Fibroblast of villous mesenchyme (primary cell): ENCODE data around the gene GLI1. TPM values are rescaled to one million over a fixed set of nuclear protein-coding genes. Genes with fewer than 3 reads are reported as not detected.

Source experiments
- DNase-seq: peaks from one replicate; pipeline ENCODE4 v3.0.0-alpha.2; 2010; ENCODE audit warnings: low read depth
- H3K4me3 ChIP-seq: 2 replicates; pipeline ENCODE4 v1.5.1; 2011; ENCODE audit warnings: low read depth, mild to moderate bottlenecking, low read length
- total RNA-seq: library from RNA; depleted of rRNA; stranded (reverse); fragments of >200 nt; gene quantifications from 2 replicates; pipeline ENCODE4 v1.2.3, GENCODE V29; 2012
- TF ChIP-seq, protein P1 (sequence below): IDR thresholded peaks from 2 replicates; pipeline ENCODE4 v1.5.1; 2012; ENCODE audit warnings: low read depth, mild to moderate bottlenecking, low read length; ENCODE audit not compliant: insufficient read depth

The GLI1 gene
- total RNA-seq, 1 donor: 0.86 TPM

DNA sequence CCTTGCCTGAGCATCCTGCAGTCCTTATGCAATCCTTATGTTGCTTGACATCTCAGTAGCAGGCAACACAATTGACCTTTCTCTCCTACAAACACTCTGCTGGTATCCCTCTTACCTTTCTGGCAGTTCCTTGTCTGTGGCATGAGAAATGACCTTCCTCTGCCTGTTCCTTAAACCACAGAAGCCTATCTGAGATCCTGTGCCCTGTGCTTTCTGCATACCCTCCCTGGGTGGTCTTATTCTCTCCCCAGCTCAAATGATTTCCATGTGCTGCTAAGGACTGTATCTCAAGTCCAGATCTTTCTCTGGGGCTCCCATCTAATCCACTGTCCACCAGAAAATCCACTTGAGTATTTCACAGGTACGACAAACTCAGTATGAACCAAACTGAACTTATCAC is 22.1 kb downstream of the GLI1 start:
- TF ChIP-seq, protein P1, sequence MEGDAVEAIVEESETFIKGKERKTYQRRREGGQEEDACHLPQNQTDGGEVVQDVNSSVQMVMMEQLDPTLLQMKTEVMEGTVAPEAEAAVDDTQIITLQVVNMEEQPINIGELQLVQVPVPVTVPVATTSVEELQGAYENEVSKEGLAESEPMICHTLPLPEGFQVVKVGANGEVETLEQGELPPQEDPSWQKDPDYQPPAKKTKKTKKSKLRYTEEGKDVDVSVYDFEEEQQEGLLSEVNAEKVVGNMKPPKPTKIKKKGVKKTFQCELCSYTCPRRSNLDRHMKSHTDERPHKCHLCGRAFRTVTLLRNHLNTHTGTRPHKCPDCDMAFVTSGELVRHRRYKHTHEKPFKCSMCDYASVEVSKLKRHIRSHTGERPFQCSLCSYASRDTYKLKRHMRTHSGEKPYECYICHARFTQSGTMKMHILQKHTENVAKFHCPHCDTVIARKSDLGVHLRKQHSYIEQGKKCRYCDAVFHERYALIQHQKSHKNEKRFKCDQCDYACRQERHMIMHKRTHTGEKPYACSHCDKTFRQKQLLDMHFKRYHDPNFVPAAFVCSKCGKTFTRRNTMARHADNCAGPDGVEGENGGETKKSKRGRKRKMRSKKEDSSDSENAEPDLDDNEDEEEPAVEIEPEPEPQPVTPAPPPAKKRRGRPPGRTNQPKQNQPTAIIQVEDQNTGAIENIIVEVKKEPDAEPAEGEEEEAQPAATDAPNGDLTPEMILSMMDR: no peak
- no peak for DNase-seq
- H3K4me3 ChIP-seq: no peak overlapping the region

DNA sequence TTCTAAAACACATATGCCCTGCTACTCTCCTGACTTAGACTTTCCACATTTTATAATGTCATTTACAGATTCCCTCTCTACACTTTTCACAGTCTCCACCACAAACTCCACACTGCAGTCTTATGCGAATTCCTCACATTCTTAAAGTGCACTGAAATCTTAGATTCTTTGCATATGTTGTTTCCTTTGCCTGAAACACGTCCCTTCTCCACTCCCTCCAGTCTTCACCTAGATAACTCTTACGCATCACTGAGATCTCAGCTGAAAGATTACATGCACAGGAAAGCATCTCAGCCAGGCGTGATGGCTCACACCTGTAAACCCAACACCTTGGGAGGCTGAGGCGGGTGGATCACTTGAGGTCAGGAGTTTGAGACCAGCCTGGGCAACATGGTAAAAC is 23.9 kb downstream of the GLI1 start:
- no peak overlapping the region for H3K4me3 ChIP-seq
- TF ChIP-seq, protein P1: no peak
- DNase-seq: peak; percentile 36

DNA sequence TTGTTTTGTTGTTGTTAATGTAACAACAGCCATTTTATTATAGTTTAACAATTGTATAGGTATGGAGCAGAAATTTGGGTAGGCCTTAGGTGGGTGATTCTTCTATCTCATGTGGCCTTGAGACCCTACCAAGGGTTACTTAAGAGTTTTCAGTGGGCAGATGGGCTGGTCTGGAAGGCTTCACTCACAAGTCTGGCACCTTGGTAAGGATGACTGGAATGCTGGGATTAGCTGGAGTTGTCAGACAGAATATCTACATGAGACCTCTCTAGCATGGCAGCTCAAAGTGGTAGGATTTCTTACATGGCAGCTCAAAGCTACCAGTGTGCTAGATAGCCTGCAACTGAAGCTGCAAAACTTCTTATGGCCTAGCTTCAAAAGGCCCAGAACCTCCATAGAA is 26.1 kb downstream of the GLI1 start:
- DNase-seq: no peak
- H3K4me3 ChIP-seq: no peak overlapping the region
- TF ChIP-seq, protein P1: no peak

- peak overlapping the region; percentile 96 for H3K4me3 ChIP-seq
- DNase-seq: no peak
- TF ChIP-seq, protein P1: no peak
Measured at GRCh38 chr12:57487055-57487596, 27.5 kb downstream of the GLI1 start.

DNA sequence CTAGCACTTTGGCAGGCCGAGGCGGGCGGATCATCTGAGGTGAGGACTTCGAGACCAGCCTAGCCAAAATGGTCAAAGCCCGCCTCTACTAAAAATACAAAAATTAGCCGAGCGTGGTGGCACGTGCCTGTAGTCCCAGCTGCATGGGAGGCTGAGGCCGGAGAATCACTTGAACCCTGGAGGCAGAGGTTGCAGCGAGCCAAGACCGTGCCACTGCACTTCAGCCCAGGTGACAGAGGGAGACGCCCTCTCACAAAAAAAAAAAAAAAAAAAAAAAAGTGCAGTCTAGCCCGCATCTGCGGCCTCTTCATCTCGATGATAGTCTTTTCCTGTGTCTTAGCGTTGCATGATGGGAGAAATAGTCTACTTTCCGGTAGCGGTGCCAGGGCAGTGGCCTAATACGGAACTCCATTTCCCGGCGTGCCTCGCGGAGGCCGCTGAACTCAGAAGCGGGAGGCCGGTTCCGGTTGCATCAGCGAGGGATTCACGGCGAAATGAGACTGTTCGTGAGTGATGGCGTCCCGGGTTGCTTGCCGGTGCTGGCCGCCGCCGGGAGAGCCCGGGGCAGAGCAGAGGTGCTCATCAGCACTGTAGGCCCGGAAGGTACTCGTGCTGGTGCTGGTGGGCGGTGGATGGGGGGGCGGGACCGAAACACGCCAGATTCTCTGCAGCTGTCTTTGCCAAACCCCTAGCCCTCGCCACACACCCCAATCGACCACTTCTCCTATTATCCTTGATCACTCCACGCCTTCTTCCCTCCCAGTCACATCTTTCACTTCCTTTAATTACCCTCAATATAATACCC is 28.2 kb downstream of the GLI1 start, which contains the start of gene MARS1:
MARS1 (plus strand) TSS at position 472 of the 805 bp plus-strand sequence; CDS start at position 495, 23 bp downstream.
- TF ChIP-seq, protein P1: no peak
- H3K4me3 ChIP-seq: peak within 1 kb of the TSS; percentile 96
- DNase-seq: peak; percentile 97

GRCh38 chr12:57488402-57489156 is 29.0 kb downstream of the GLI1 start:
- TF ChIP-seq, protein P1: no peak
- DNase-seq: peak; percentile 30
- H3K4me3 ChIP-seq: peak overlapping the region; percentile 96
